ENCODE data around the gene PLEK.
"Not testable (repeated sequence)": the region's sequence is repeated elsewhere in the genome, so short reads cannot be mapped to it uniquely, and the experiment has no call there.

PLEK gene

DNA sequence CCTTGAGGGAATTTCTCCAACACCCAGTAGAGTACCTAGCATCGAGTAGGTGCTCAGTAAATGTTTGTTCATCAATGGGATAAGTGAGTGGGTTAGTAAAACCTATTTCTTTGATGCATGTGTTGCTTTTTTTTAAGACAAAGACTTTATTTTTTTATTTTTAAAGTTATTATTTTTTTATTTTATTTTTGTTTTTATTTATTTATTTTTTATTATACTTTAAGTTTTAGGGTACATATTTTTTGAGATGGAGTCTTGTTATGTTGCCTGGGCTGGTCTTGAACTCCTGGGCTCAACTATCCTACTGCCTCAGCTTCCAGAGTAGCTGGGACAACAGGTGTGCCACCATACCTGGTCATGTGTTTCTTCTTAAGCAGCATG, 20.8 kb downstream of the PLEK start:
- DNase-seq = no peak

DNA sequence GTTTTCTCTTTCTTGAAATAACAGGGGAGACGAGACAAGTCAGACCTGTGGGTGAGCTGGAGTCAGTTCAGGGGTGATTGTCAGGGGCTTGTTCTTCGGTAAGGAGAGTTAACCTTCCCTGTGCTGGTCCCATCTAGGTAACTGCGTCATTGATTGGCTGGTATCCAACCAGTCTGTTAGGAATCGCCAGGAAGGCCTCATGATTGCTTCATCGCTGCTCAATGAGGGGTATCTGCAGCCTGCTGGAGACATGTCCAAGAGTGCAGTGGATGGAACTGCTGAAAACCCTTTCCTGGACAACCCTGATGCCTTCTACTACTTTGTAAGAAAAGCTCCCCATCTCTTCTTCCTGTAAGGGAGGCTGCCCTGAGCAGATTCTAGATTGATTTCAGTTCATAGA, 21.3 kb downstream of the PLEK start:
- DNase-seq = no peak

GRCh38 chr2:68387408-68388350, 22.6 kb downstream of the PLEK start:
- no peak for DNase-seq

- DNase-seq = no peak
Measured at GRCh38 chr2:68388358-68388757, 23.3 kb downstream of the PLEK start.

DNA sequence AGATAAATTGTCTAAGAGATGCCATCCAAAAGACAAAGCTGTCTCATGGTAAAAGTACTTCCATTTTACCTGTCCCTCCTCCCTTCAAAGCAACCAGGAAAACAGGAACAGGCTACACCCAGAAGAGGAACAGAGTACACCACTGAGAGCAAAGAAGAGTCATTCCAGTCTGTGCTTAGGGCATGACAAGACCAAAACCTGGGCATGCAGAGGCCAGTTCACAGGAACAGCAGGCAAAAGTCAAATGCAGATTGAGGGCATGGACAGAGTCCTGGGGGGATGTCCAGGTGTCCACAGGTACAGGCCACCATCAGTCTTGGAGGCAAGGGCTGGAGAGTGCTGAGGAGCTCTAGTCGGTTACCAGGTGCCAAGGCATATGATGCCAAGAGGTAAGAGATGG, 23.7 kb downstream of the PLEK start:
- no peak for DNase-seq

DNA sequence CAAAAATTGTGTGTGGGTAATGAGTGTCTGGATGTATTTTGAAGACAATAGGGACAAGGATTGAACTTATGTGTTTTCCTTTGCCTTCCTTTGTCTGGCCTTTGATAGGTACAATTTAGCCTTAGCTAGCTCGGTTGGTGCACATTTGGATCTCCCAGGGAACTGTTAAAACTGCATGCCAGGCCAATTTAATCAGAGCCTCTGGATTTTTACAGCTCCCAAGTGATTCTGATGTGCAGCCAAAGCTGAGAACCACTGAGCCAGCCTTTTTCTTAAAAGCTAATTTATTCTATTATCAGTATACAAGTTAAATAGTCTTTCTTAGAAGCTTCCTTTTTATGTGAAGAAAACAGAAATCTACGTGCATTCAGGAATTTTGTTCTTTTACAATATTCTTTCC, 25.0 kb downstream of the PLEK start:
- no peak for DNase-seq

DNA sequence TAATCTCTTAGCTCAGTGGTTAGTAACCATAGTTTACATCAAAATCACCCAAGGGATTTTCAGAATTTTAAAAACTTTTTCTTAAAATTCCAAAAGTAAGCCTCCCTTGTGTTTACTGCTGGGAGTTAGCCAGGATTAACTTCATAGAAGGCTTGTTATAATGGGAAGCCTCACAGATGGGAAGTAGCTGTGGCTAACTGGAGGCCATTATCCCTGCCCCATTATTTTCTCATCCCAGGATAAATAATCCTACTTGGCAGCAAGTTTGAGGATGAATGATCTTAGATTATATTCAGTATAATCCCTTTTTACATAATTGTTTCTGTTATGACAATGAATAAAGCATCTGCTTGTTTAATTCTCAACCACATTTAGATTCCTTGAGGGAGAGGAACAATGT, 25.5 kb downstream of the PLEK start:
- DNase-seq = no peak

DNA sequence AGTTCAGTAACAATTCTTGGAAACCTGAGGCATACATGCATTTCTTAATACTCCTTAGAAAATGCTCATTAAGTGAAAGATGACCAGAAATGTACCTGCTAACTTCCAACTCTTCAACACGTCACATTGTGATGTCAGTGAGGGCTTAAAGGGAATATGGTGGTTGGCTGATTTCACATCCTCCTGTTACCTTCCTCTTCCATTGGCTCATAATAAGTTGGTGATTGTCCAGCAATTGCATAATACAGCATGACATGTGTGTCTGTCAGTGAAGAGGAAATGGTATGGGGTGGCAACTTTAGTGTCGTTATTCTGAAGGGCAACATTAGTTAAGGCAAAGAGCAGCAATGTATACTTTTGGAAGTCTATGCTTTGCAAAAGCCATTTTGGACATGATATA, 26.0 kb downstream of the PLEK start:
- DNase-seq = no peak

DNA sequence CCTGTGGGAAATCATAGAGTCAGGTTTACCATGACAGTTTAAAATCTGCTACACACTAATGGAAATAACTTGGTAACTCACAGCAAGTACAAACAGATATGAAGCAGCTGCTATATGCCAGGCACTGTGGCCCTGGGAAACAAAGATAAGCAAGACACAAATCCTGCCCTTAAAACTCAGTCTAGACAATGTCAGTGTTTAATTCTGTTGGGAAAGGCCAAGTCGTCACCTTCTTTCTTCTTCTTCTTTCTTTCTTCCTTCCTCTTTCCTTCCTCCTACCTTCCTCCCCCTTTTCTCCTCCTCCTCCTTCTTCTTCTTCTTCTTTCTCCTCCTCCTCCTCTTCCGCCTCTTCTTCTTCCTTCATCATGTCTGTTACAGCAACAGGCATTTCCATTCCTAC, 26.8 kb downstream of the PLEK start:
- DNase-seq = no peak

- no peak for DNase-seq
Measured at GRCh38 chr2:68396093-68396492, 31.0 kb downstream of the PLEK start.

DNA sequence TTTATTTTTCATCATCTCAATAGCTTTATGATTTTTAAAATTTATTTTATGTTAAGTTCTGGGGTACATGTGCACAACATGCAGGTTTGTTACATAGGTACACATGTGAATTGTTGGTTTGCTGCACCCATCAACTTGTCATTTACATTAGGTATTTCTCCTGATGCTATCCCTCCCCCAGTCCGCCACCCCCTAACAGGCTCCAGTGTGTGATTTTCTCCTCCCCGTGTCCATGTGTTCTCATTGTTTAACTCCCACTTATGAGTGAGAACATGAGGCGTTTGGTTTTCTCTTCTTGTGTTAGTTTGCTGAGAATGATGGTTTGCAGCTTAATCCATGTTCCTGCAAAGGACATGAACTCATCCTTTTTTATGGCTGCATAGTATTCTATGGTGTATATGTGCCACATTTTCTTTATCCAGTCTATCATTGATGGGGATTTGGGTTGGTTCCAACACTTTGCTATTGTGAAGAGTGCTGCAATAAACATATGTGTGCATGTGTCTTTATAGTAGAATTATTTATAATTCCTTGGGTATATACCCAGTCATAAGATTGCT, 32.7 kb downstream of the PLEK start:
- not testable (repeated sequence) for DNase-seq

GRCh38 chr2:68403199-68403644, 38.1 kb downstream of the PLEK start:
- DNase-seq = no peak

DNA sequence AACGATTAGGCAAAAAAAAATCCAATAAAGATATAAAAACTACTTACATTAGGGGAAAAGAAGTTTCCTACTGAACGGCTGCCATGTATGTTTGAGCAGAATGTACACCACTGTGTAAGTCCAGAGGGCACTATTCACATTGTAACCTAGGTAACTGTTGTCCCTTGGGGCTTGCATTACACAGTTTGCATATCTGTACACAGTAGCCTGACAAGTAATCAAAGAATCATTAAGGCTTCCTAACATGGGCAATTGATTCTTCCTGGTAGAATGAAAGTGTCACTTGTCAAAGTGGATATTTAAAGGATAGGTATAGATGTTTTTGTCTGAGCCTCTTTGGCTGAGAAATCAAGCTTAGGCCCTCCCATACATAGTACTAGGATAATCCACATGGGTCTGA, 39.1 kb downstream of the PLEK start:
- DNase-seq = no peak

GRCh38 chr2:68404893-68405799, 40.1 kb downstream of the PLEK start:
- no peak for DNase-seq

GRCh38 chr2:68411397-68412126, 46.5 kb downstream of the PLEK start:
- DNase-seq = no peak

DNA sequence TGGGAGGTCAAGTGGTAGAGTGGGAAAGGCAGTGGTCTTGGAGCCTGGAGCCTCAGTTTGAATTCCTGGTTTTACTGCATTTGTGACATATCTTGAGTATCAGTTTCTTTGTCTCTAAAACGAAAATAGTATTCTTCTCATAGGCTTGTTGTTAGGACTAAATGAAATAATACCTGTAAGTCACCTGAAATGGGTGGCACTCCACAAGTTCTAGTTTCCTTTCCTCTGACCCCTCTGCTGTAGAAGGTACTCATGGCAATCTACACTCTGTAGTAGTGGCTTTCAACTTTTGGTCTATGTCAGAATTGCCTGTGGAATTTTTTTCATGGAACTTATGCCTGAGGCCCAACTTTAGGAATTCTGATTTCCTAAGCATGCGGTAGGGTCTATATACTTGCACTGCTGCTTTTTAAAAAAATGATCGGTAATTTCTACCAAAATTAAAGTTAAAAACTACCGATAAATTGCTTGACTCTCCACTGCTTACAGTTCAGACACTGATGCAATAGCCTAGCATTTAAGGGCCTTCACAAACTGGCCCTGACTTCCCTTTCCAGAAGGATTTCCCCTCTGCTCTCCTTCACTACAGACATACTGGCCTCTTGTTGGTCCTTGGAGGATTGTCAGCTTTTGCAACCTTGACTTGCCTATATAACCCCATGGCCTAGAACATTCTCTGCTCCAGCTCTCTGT, 47.2 kb downstream of the PLEK start:
- no peak for DNase-seq

GRCh38 chr2:68413466-68413865, 48.4 kb downstream of the PLEK start:
- no peak for DNase-seq

DNA sequence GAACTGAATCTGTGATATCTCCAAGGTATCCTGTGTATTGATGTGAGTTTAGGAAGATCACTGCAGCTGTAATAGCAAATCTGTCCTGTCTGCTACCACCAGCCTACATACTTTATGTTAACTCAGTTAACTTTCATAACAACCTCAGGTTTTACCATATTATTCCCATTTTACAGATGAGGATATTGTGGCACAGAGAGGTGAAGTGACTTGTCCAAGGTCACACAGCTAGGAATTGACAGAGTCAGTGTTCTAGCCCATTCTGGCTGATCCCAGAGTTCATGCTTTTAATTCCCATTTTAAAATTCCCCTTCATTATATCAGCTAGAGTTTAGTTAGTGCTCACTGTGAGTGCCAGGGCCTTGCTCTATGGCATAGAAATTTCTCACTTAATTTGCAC, 49.4 kb downstream of the PLEK start:
- no peak for DNase-seq

DNA sequence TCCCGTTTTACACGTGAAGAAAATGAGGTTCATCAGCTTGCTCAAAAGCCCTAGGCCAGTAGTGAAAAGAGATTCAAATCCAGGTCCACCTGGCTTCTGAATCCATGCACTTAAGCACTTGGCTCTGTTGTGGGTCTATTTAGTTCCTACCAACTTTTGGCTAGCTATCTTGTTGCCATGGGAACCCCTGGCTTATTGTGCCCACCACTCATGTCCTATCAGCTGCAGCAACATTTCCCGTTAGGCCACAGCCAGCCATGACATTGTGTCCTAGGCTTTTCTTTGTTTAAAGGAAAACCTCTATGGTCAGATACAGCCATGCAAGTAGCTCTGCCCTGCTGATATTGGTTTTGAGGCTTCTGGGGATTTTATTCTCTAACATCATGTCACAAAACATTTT, 49.8 kb downstream of the PLEK start:
- DNase-seq = no peak

DNA sequence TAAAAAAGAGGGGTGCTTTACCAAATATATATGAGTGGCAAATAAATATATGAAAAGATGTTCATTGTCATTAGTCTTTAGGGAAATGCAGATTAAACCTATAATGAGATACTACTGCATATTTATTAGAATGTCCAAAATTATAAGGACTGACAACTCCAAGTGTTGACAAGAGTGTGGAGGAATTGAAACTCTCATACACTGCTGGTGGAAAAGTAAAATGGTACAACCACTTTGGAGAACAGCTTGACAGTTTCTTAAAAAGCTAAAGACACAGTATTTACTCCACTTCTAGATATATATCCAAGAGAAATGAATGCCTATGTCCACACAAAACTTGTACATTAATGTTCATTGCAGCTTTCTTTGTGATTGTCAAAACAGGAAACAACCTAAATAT, 50.4 kb downstream of the PLEK start:
- no peak for DNase-seq

- no peak for DNase-seq
Measured at GRCh38 chr2:68416081-68416675, 51.1 kb downstream of the PLEK start.

DNA sequence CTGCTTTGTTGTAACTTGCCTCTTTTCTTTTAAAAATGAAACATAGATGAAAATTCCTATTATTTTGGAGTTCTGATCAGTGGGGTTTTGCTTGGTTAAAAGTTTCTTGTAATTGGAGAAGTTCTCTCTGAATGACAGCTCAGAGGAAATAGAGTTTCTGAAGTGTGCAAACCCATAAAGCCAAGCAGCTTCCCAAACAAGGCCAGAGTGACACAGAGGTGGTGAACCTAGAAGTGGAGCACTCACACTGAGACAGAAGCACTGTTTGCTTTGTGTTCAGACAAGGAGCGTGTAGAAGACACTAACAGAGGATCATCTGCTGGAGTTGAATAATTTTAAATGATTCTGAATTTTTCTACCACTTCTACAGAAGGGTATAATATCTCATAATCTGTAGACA, 52.8 kb downstream of the PLEK start:
- DNase-seq = no peak

All from NCI-H1930 (cell line).